ENCODE results near the gene NAA10. TPM values are rescaled to one million over a fixed set of nuclear protein-coding genes. Genes with fewer than 3 reads are reported as not detected.

NAA10 gene
- total RNA-seq, 4 donors from 2014 or later = 48.0 to 152 (median 73.8) TPM

GRCh38 chrX:153882086-153882498 lies 52.7 kb downstream of the NAA10 start:
- WGBS, 2 donors = 39% methylated on average over 8 of the region's 8 CpGs; no CpG with 5 or more reads in 1 of the 2 donors
- Histone ChIP-seq H3K4me3 (no peak overlapping the region), H3K36me3 (no peaks in the 10 kb centered on the region), H3K27ac (peak overlapping the region in 2 of 4 donors; percentile 77 to 80), H3K27me3 (peaks cover 0 to 92% of the 10 kb centered on the region in 2 donors), H3K9me3 (no peaks in the 10 kb centered on the region), H3K4me1 (peaks cover 0 to 13% (median 5%) of the 10 kb centered on the region in 4 donors)
- TF ChIP-seq EP300 (IDR thresholded peaks at IDR 0.05) (peak in 1 of 2 donors; percentile 66), CTCF (IDR thresholded peaks at IDR 0.05) (no peak)
- DNase-seq (ENCODE audit: low spot score in 2 of 2) = no peak

- H3K9me3 ChIP-seq = no peaks in the 10 kb centered on the region
- no peak for DNase-seq (ENCODE audit: low spot score in 2 of 2)
- peaks cover 0 to 13% (median 5%) of the 10 kb centered on the region in 4 donors for H3K4me1 ChIP-seq
- H3K27ac ChIP-seq = peak overlapping the region in 3 of 4 donors; percentile 30 to 77 (median 66)
- no peak overlapping the region for H3K4me3 ChIP-seq
- no peaks in the 10 kb centered on the region for H3K36me3 ChIP-seq
- TF ChIP-seq EP300 (IDR thresholded peaks at IDR 0.05) = no peak
- TF ChIP-seq POLR2A (IDR thresholded peaks at IDR 0.05) = no peak
- no peak for TF ChIP-seq CTCF (IDR thresholded peaks at IDR 0.05)
- WGBS, 2 donors = 67 to 69% methylated on average over 6 to 7 of the region's 7 CpGs
- peaks cover 0 to 90% of the 10 kb centered on the region in 2 donors for H3K27me3 ChIP-seq
Observed at GRCh38 chrX:153881281-153881680, 53.6 kb downstream of the NAA10 start.

- no peaks in the 10 kb centered on the region for H3K36me3 ChIP-seq
- peaks cover 0 to 11% (median 5%) of the 10 kb centered on the region in 4 donors for H3K4me1 ChIP-seq
- peak overlapping the region in 2 of 4 donors; percentile 66 to 77 for H3K27ac ChIP-seq
- TF ChIP-seq POLR2A (IDR thresholded peaks at IDR 0.05) (no peak), CTCF (IDR thresholded peaks at IDR 0.05) (no peak), EP300 (IDR thresholded peaks at IDR 0.05) (no peak)
- no peaks in the 10 kb centered on the region for H3K9me3 ChIP-seq
- H3K4me3 ChIP-seq = no peak overlapping the region
- H3K27me3 ChIP-seq = peaks cover 0 to 92% of the 10 kb centered on the region in 2 donors
- 7 to 27% methylated on average over 6 of the region's 6 CpGs for WGBS, 2 donors
- DNase-seq (ENCODE audit: low spot score in 2 of 2) = no peak
Observed at GRCh38 chrX:153880440-153880815, 54.4 kb downstream of the NAA10 start.

- 47 to 60% methylated on average over 3 to 12 of the region's 12 CpGs for WGBS, 2 donors
- H3K27ac ChIP-seq = peak overlapping the region in 1 of 4 donors; percentile 4
- no peak for TF ChIP-seq EP300 (IDR thresholded peaks at IDR 0.05)
- no peak for TF ChIP-seq CTCF (IDR thresholded peaks at IDR 0.05)
- no peak for TF ChIP-seq POLR2A (IDR thresholded peaks at IDR 0.05)
- no peak for DNase-seq (ENCODE audit: low spot score in 2 of 2)
- H3K4me3 ChIP-seq = no peak overlapping the region
- H3K27me3 ChIP-seq = peaks cover 0 to 87% of the 10 kb centered on the region in 2 donors
- H3K4me1 ChIP-seq = peaks cover 0 to 10% (median 4%) of the 10 kb centered on the region in 4 donors
- no peaks in the 10 kb centered on the region for H3K36me3 ChIP-seq
- H3K9me3 ChIP-seq = no peaks in the 10 kb centered on the region
Observed at GRCh38 chrX:153879741-153880439, 54.9 kb downstream of the NAA10 start.

Small RNAs within 50 kb of the gene (small RNA-seq; reads per million reads assigned to genes)
- not detected for gene MIR3202-1

Other genes with a start within 250 kb of the NAA10 start
- gene SLC6A8, start 247.1 kb downstream of the NAA10 start, total RNA-seq = 10 to 100 TPM; 14.4 to 26.7 (median 21.9) TPM
- gene BCAP31, start 210.7 kb downstream of the NAA10 start, total RNA-seq = 100 to 1,000 TPM in 3 of 4 donors, 10 to 100 TPM in 1; 99.0 to 126 (median 114) TPM
- 10 to 100 TPM; 13.0 to 36.6 (median 15.0) TPM for gene ABCD1, start 210.2 kb downstream of the NAA10 start, total RNA-seq
- 10 to 100 TPM; 45.4 to 77.7 (median 50.3) TPM for gene PLXNB3, start 170.8 kb downstream of the NAA10 start, total RNA-seq
- 1 to 10 TPM in 2 of 4 donors, under 1 TPM in 2; 0.87 to 5.1 (median 1.4) TPM for gene SRPK3, start 154.0 kb downstream of the NAA10 start, total RNA-seq
- gene IDH3G, start 140.7 kb downstream of the NAA10 start, total RNA-seq = 100 to 1,000 TPM in 1 of 4 donors, 10 to 100 TPM in 3; 48.9 to 101 (median 83.2) TPM
- 100 to 1,000 TPM in 3 of 4 donors, 10 to 100 TPM in 1; 93.6 to 156 (median 131) TPM for gene SSR4, start 140.4 kb downstream of the NAA10 start, total RNA-seq
- 10 to 100 TPM; 19.9 to 24.6 (median 21.2) TPM for gene PDZD4, start 104.5 kb downstream of the NAA10 start, total RNA-seq
- gene L1CAM, start 48.9 kb downstream of the NAA10 start, total RNA-seq = 10 to 100 TPM; 23.7 to 53.7 (median 46.3) TPM
- 1 to 10 TPM; 2.1 to 9.3 (median 5.7) TPM for gene AVPR2, start 30.4 kb downstream of the NAA10 start, total RNA-seq
- 10 to 100 TPM; 23.0 to 90.9 (median 32.7) TPM for gene ARHGAP4, start 8.8 kb downstream of the NAA10 start, total RNA-seq
- gene RENBP, start 9.6 kb upstream of the NAA10 start, total RNA-seq = 10 to 100 TPM; 12.1 to 28.8 (median 17.8) TPM
- gene HCFC1, start 36.8 kb upstream of the NAA10 start, total RNA-seq = 10 to 100 TPM; 42.6 to 52.2 (median 48.9) TPM
- gene TMEM187, start 37.7 kb upstream of the NAA10 start, total RNA-seq = 10 to 100 TPM in 2 of 4 donors, 1 to 10 TPM in 2; 4.2 to 16.4 (median 9.6) TPM
- gene IRAK1, start 84.9 kb upstream of the NAA10 start, total RNA-seq = 100 to 1,000 TPM in 1 of 4 donors, 10 to 100 TPM in 3; 50.7 to 127 (median 64.4) TPM
- 10 to 100 TPM; 71.6 to 96.5 (median 83.1) TPM for gene MECP2, start 162.7 kb upstream of the NAA10 start, total RNA-seq
- gene OPN1LW, start 209.2 kb upstream of the NAA10 start, total RNA-seq = not detected
- gene OPN1MW, start 247.6 kb upstream of the NAA10 start, total RNA-seq = not detected

Data from tibial nerve (tissue), 4 donors.